KMS-11 (cell line): ENCODE measurements around the gene METTL22.

Source experiments
- H2AFZ ChIP-seq: fragments of 200-600 bp; sonication (generic); 2 replicates; pipeline ENCODE4 v1.6.1; 2016; ENCODE audit warnings: antibody characterized with exemption, mixed run types, low read depth
- H3K27ac ChIP-seq: fragments of 200-600 bp; sonication (generic); 2 replicates; pipeline ENCODE4 v1.6.1; 2016; ENCODE audit warnings: mild to moderate bottlenecking, mixed run types
- H3K27me3 ChIP-seq: fragments of 200-600 bp; sonication (generic); 2 replicates; pipeline ENCODE4 v1.6.1; 2017; ENCODE audit warnings: mild to moderate bottlenecking, low read depth, mixed run types, moderate library complexity; ENCODE audit not compliant: insufficient read depth
- H3K36me3 ChIP-seq: fragments of 200-600 bp; sonication (generic); 2 replicates; pipeline ENCODE4 v1.6.1; 2017; ENCODE audit warnings: mild to moderate bottlenecking, mixed run types; ENCODE audit not compliant: insufficient read depth
- H3K4me1 ChIP-seq: fragments of 200-600 bp; sonication (generic); 2 replicates; pipeline ENCODE4 v1.6.1; 2016; ENCODE audit warnings: mild to moderate bottlenecking, low read depth, mixed run types; ENCODE audit not compliant: poor library complexity, severe bottlenecking
- H3K4me2 ChIP-seq: fragments of 200-600 bp; sonication (generic); 2 replicates; pipeline ENCODE4 v1.7.0; 2016; ENCODE audit warnings: mild to moderate bottlenecking, mixed run types
- H3K4me3 ChIP-seq: fragments of 200-600 bp; sonication (generic); IDR thresholded peaks from 2 replicates; pipeline ENCODE4 v1.6.1; 2017; ENCODE audit warnings: low read depth, low read length, mixed read lengths; ENCODE audit not compliant: insufficient read depth
- H3K79me2 ChIP-seq: fragments of 200-600 bp; sonication (generic); 2 replicates; pipeline ENCODE4 v1.6.1; 2016; ENCODE audit warnings: low read depth, mixed run types; ENCODE audit not compliant: insufficient read depth
- H3K9ac ChIP-seq: fragments of 200-600 bp; sonication (generic); 2 replicates; pipeline ENCODE4 v1.6.1; 2016; ENCODE audit warnings: mild to moderate bottlenecking, mixed run types
- H4K20me1 ChIP-seq: fragments of 200-600 bp; sonication (generic); 2 replicates; pipeline ENCODE4 v1.6.1; 2016; ENCODE audit warnings: mild to moderate bottlenecking, mixed run types; ENCODE audit not compliant: insufficient read depth
- CTCF ChIP-seq: fragments of 200-600 bp; sonication (generic); conservative IDR thresholded peaks from 2 replicates; pipeline ENCODE4 v1.6.1; 2017; ENCODE audit warnings: low read depth, mild to moderate bottlenecking, antibody characterized with exemption, low read length, moderate library complexity, mixed read lengths

Gene METTL22

GRCh38 chr16:8623634-8624033, 2.1 kb downstream of the METTL22 start:
- Histone ChIP-seq H4K20me1 (no peaks in the 10 kb centered on the region), H3K79me2 (peaks cover 32% of the 10 kb centered on the region), H3K9ac (no peak overlapping the region), H2AFZ (no peak overlapping the region), H3K27ac (no peak overlapping the region), H3K36me3 (peaks cover 6% of the 10 kb centered on the region; the same call in 1 of the 2 replicates), H3K4me2 (no peak overlapping the region), H3K27me3 (no peaks in the 10 kb centered on the region), H3K4me3 (no peak overlapping the region), H3K4me1 (peaks cover 7% of the 10 kb centered on the region)
- no peak for TF ChIP-seq CTCF

GRCh38 chr16:8625491-8626087, 4.1 kb downstream of the METTL22 start:
- TF ChIP-seq CTCF, result no peak
- H3K27me3 ChIP-seq, result no peaks in the 10 kb centered on the region
- H3K27ac ChIP-seq, result no peak overlapping the region
- no peak overlapping the region for H3K4me3 ChIP-seq
- H3K36me3 ChIP-seq, result peaks cover 10% of the 10 kb centered on the region; the same call in 1 of the 2 replicates
- H3K9ac ChIP-seq, result no peak overlapping the region
- H3K4me1 ChIP-seq, result peaks cover 7% of the 10 kb centered on the region
- H4K20me1 ChIP-seq, result no peaks in the 10 kb centered on the region
- no peak overlapping the region for H3K4me2 ChIP-seq
- H2AFZ ChIP-seq, result no peak overlapping the region
- peaks cover 32% of the 10 kb centered on the region for H3K79me2 ChIP-seq

- H3K36me3 ChIP-seq, result peaks cover 10% of the 10 kb centered on the region; the same call in 1 of the 2 replicates
- no peak for TF ChIP-seq CTCF
- H3K27ac ChIP-seq, result no peak overlapping the region
- H3K27me3 ChIP-seq, result no peaks in the 10 kb centered on the region
- no peak overlapping the region for H2AFZ ChIP-seq
- H3K9ac ChIP-seq, result no peak overlapping the region
- H3K4me2 ChIP-seq, result no peak overlapping the region
- no peak overlapping the region for H3K4me3 ChIP-seq
- H3K79me2 ChIP-seq, result peaks cover 29% of the 10 kb centered on the region
- no peaks in the 10 kb centered on the region for H4K20me1 ChIP-seq
- peaks cover 7% of the 10 kb centered on the region for H3K4me1 ChIP-seq
Measured at GRCh38 chr16:8626946-8627345, 5.4 kb downstream of the METTL22 start.

GRCh38 chr16:8627456-8627855, 6.0 kb downstream of the METTL22 start:
- H3K36me3 ChIP-seq, result peaks cover 10% of the 10 kb centered on the region; the same call in 1 of the 2 replicates
- H3K4me3 ChIP-seq, result no peak overlapping the region
- peaks cover 24% of the 10 kb centered on the region for H3K79me2 ChIP-seq
- no peak for TF ChIP-seq CTCF
- H2AFZ ChIP-seq, result no peak overlapping the region
- H3K9ac ChIP-seq, result no peak overlapping the region
- no peak overlapping the region for H3K4me2 ChIP-seq
- peaks cover 5% of the 10 kb centered on the region for H3K4me1 ChIP-seq
- no peaks in the 10 kb centered on the region for H4K20me1 ChIP-seq
- H3K27ac ChIP-seq, result no peak overlapping the region
- no peaks in the 10 kb centered on the region for H3K27me3 ChIP-seq
